LNCaP clone FGC (cell line): ENCODE measurements around the gene TMEM170A.

ENCODE experiments used
- DNase-seq: peaks from one replicate; pipeline ENCODE4 v3.0.0-alpha.2; 2011; ENCODE audit warnings: low read depth
- H3K4me3 ChIP-seq: 2 replicates; pipeline ENCODE4 v1.5.1; 2011; ENCODE audit warnings: mild to moderate bottlenecking, low read depth, low read length, control low read depth
- TF ChIP-seq, protein P1 (sequence below): IDR thresholded peaks from 2 replicates; pipeline ENCODE4 v1.5.1; 2012; ENCODE audit warnings: mild to moderate bottlenecking; ENCODE audit not compliant: control insufficient read depth, insufficient read depth; ENCODE audit errors: extremely low read depth

TMEM170A gene

DNA sequence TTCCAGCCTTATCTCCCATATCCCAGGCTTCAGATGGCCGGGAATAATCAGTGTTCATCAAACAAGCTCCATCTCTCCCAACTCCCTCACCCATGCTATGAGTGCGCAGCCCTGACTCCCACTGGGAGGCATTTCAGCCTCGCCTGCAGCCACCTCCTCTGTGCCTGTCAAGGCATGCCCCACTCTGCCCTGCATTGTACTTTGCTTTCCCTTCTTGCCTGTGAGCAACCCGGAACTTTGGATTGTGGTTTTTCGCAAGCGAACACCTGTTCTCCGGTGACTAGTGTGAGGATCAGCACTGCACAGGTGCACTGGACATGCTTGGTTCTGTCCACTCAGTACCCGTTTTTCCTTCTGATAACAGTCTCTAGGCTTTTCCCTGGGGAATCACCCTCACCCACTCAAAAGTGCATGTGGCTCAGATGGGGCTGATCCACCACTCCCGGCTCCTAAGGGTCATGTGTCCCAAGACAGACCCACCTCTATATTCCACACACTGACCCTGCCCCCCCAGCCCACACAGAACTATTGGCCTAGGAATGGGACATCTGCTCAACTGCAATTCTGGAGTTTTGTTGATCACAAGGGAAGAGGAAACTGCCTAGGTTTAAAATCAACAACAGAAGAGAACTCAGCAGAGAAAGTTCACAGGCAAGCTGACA lies 21.7 kb upstream of the TMEM170A start:
- TF ChIP-seq, protein P1, sequence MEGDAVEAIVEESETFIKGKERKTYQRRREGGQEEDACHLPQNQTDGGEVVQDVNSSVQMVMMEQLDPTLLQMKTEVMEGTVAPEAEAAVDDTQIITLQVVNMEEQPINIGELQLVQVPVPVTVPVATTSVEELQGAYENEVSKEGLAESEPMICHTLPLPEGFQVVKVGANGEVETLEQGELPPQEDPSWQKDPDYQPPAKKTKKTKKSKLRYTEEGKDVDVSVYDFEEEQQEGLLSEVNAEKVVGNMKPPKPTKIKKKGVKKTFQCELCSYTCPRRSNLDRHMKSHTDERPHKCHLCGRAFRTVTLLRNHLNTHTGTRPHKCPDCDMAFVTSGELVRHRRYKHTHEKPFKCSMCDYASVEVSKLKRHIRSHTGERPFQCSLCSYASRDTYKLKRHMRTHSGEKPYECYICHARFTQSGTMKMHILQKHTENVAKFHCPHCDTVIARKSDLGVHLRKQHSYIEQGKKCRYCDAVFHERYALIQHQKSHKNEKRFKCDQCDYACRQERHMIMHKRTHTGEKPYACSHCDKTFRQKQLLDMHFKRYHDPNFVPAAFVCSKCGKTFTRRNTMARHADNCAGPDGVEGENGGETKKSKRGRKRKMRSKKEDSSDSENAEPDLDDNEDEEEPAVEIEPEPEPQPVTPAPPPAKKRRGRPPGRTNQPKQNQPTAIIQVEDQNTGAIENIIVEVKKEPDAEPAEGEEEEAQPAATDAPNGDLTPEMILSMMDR = no peak
- DNase-seq = no peak
- H3K4me3 ChIP-seq = no peak overlapping the region

DNA sequence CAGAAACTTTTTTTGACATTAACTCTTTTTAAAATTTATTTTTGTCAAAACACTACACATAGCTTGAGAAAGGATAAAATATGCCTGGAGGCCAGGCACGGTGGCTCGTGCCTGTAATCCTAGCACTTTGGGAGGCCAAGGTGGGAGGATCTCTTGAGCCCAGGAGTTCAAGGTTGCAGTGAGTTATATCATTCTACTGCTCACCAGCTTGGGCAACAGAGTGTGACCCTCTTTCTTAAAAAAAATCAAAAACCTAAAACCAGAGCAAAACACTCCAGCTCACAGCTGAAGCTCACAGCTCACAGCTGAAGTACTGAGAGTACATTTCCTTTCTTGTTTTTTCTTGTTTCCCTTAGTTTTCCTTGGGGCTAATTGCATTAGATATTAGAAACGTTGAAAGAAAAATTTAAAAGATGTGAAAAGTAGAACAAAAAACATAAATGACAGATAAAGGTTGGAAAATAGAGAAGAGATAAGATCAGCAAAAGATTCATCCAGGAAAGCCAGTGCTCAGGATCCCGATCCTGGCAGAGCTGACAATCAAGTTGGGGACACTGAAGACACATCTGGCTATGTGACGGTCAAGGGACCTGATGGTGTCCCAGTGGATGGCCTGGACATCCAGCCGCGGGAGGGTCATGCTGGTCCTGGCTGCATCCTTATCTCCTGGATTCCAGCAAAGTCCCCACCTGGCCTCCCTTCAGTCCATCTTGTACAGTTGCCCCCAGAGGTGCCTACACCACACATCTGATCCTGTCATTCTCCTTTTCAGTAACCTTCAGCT lies 20.9 kb upstream of the TMEM170A start:
- DNase-seq = no peak

DNA sequence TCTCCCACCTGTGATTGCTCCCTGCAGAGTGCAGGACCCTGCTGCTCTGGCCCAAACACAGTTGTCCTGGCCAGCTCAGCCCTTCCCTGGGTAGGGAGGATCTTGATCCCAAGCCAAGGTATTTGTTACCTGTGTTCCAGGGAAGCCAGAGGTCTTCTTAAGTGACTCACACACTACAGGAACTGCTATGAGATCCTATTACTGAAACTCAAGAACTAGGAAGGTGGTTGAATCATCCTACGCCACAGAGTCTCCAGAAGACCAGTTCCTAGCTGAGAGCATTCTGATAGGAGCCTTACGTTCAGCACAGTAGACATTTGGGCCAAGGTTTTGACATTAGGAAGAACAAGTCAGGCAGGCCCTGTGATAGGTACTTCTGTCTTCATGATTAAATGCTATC lies 18.7 kb upstream of the TMEM170A start:
- TF ChIP-seq, protein P1 = no peak
- no peak overlapping the region for H3K4me3 ChIP-seq
- no peak for DNase-seq

More for the DNA sequence above, 20.9 kb upstream of the TMEM170A start:
- TF ChIP-seq, protein P1 = no peak
- no peak overlapping the region for H3K4me3 ChIP-seq

DNA sequence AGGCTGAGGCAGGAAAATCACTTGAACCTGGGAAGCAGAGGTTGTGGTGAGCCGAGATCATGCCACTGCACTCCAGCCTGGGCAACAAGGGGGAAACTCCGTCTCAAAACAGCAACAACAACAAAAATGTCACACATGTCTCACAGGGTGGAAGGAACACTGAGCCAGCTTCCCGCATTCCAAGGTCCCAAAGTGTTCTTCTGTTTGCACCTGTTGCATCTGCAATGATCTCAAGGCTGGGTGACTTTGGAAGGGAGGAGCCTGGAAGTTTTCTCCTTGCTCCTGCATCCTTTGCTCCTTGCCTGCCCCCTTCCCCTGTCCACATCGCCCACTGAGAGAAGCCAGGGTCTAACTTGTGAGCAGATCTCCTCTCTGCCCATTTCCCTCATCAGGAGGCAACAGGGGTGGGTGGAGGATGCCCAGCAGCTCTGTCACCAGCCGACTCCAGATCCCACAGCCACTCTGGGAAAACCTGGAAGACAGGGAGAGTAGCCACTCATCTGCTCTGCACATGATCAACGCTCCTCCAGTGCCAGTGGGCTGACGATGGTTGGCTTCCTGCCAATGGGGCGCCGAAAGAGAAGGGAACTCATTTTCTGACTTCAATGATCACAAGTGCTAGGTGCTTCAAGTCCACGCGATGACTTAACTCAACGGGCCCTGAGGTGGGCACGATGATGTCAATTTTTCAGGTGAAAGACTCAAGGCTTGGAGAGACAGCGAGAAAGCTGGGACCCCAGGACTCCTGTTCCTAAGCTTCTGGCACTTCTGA lies 18.1 kb upstream of the TMEM170A start:
- no peak overlapping the region for H3K4me3 ChIP-seq
- TF ChIP-seq, protein P1 = no peak
- DNase-seq = no peak

DNA sequence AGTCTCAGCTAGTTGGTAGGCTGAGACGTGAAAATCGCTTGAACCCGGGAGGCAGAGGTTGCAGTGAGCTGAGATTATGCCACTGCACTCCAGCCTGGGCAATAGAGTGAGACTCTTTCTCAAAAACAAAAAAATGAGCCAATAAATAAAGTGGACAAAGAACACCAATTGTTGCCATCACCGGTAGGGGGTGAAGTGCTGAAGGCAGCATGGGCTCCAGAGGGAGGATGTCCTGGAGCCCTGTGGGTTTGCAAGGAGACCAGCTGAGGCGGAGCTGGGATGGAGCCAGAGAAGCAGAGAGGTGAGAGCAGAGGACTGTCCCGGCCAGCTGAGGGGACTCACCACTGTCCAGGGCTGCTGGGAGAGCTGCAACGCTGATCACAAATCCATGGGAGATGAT lies 17.0 kb upstream of the TMEM170A start:
- no peak overlapping the region for H3K4me3 ChIP-seq
- TF ChIP-seq, protein P1 = no peak
- DNase-seq = no peak

DNA sequence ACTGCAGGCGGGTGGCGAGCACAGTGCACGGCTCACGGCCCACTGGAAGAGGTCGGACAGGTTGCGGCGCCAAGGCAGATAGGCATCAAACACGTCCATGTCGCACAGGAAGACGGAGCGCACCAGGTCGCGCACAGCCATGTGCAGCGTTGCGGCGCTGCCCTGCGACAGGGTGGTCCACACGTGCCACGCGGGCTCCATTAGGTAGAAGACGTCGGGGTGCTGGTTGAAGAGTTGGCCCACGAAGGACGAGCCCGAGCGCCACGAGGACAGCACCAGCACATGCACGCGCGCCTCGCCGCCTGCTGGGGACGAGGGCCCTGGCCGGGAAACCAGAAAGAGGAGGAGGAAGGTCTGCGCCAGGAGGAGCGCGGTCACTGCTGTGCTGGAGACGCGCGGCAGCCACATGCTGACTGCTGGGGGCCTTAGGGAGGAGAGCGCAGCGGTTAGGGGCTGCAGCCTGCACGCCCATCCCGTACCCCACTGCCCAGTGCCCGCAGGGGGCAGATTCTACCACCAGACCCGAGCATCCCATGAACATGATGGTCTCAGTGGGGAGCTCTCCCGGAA lies 15.0 kb upstream of the TMEM170A start:
- H3K4me3 ChIP-seq = no peak overlapping the region
- TF ChIP-seq, protein P1 = no peak
- DNase-seq = no peak
